Measurements from ENCODE around the gene S100B.
"Not testable (repeated sequence)": the region's sequence is repeated elsewhere in the genome, so short reads cannot be mapped to it uniquely, and the experiment has no call there.

S100B gene

GRCh38 chr21:46630915-46631314, 26.0 kb upstream of the S100B start:
- peaks cover 0 to 10% (median 7%) of the 10 kb centered on the region in 5 donors for H3K4me1 ChIP-seq (ENCODE audit: control insufficient read depth in 5 of 5, insufficient read depth in 5 of 5, low read length in 5 of 5)
- not testable (repeated sequence) for H3K27me3 ChIP-seq (ENCODE audit: control insufficient read depth in 5 of 5, insufficient read depth in 4 of 5, low read length in 5 of 5); H3K36me3 ChIP-seq (ENCODE audit: control insufficient read depth in 5 of 5, insufficient read depth in 5 of 5, low read length in 5 of 5); H3K27ac ChIP-seq (ENCODE audit: low read depth, low read length); H3K4me3 ChIP-seq (ENCODE audit: low read depth in 1 of 5, low read length in 5 of 5); H3K9ac ChIP-seq (ENCODE audit: low read length in 5 of 5)
- peaks cover 5 to 15% (median 8%) of the 10 kb centered on the region in 5 donors for H3K9me3 ChIP-seq (ENCODE audit: control insufficient read depth in 5 of 5, low read length in 5 of 5)

- Histone ChIP-seq H3K9me3 (ENCODE audit: control insufficient read depth in 5 of 5, low read length in 5 of 5) (peaks cover 10 to 24% (median 18%) of the 10 kb centered on the region in 5 donors), H3K27me3 (ENCODE audit: control insufficient read depth in 5 of 5, insufficient read depth in 4 of 5, low read length in 5 of 5) (peaks cover 0 to 7% (median 6%) of the 10 kb centered on the region in 5 donors), H3K27ac (ENCODE audit: low read depth, low read length) (no peak overlapping the region), H3K36me3 (ENCODE audit: control insufficient read depth in 5 of 5, insufficient read depth in 5 of 5, low read length in 5 of 5) (no peaks in the 10 kb centered on the region), H3K9ac (ENCODE audit: low read length in 5 of 5) (no peak overlapping the region), H3K4me1 (ENCODE audit: control insufficient read depth in 5 of 5, insufficient read depth in 5 of 5, low read length in 5 of 5) (no peaks in the 10 kb centered on the region), H3K4me3 (ENCODE audit: low read depth in 1 of 5, low read length in 5 of 5) (no peak overlapping the region)
Measured at GRCh38 chr21:46628868-46629267, 24.0 kb upstream of the S100B start.

GRCh38 chr21:46627726-46628125, 22.8 kb upstream of the S100B start:
- Histone ChIP-seq H3K9ac (ENCODE audit: low read length in 5 of 5) (no peak overlapping the region), H3K27ac (ENCODE audit: low read depth, low read length) (no peak overlapping the region)

GRCh38 chr21:46626975-46627501, 22.2 kb upstream of the S100B start:
- H3K9me3 ChIP-seq (ENCODE audit: control insufficient read depth in 5 of 5, low read length in 5 of 5), result peaks cover 10 to 24% (median 18%) of the 10 kb centered on the region in 5 donors
- no peaks in the 10 kb centered on the region for H3K36me3 ChIP-seq (ENCODE audit: control insufficient read depth in 5 of 5, insufficient read depth in 5 of 5, low read length in 5 of 5)
- no peaks in the 10 kb centered on the region for H3K4me1 ChIP-seq (ENCODE audit: control insufficient read depth in 5 of 5, insufficient read depth in 5 of 5, low read length in 5 of 5)
- no peak overlapping the region for H3K27ac ChIP-seq (ENCODE audit: low read depth, low read length)
- peaks cover 0 to 7% (median 6%) of the 10 kb centered on the region in 5 donors for H3K27me3 ChIP-seq (ENCODE audit: control insufficient read depth in 5 of 5, insufficient read depth in 4 of 5, low read length in 5 of 5)
- no peak overlapping the region for H3K9ac ChIP-seq (ENCODE audit: low read length in 5 of 5)
- peak overlapping the region in 1 of 5 donors; percentile 12 for H3K4me3 ChIP-seq (ENCODE audit: low read depth in 1 of 5, low read length in 5 of 5)

More at GRCh38 chr21:46627726-46628125, 22.8 kb upstream of the S100B start:
- no peaks in the 10 kb centered on the region for H3K36me3 ChIP-seq (ENCODE audit: control insufficient read depth in 5 of 5, insufficient read depth in 5 of 5, low read length in 5 of 5)
- H3K9me3 ChIP-seq (ENCODE audit: control insufficient read depth in 5 of 5, low read length in 5 of 5), result peaks cover 10 to 24% (median 18%) of the 10 kb centered on the region in 5 donors
- peaks cover 0 to 7% (median 6%) of the 10 kb centered on the region in 5 donors for H3K27me3 ChIP-seq (ENCODE audit: control insufficient read depth in 5 of 5, insufficient read depth in 4 of 5, low read length in 5 of 5)
- no peak overlapping the region for H3K4me3 ChIP-seq (ENCODE audit: low read depth in 1 of 5, low read length in 5 of 5)
- no peaks in the 10 kb centered on the region for H3K4me1 ChIP-seq (ENCODE audit: control insufficient read depth in 5 of 5, insufficient read depth in 5 of 5, low read length in 5 of 5)

GRCh38 chr21:46626536-46626935, 21.7 kb upstream of the S100B start:
- Histone ChIP-seq H3K27ac (ENCODE audit: low read depth, low read length) (no peak overlapping the region), H3K27me3 (ENCODE audit: control insufficient read depth in 5 of 5, insufficient read depth in 4 of 5, low read length in 5 of 5) (peaks cover 0 to 7% (median 6%) of the 10 kb centered on the region in 5 donors), H3K36me3 (ENCODE audit: control insufficient read depth in 5 of 5, insufficient read depth in 5 of 5, low read length in 5 of 5) (no peaks in the 10 kb centered on the region), H3K9me3 (ENCODE audit: control insufficient read depth in 5 of 5, low read length in 5 of 5) (peaks cover 10 to 24% (median 18%) of the 10 kb centered on the region in 5 donors), H3K4me3 (ENCODE audit: low read depth in 1 of 5, low read length in 5 of 5) (peak overlapping the region in 1 of 5 donors; percentile 12), H3K9ac (ENCODE audit: low read length in 5 of 5) (no peak overlapping the region), H3K4me1 (ENCODE audit: control insufficient read depth in 5 of 5, insufficient read depth in 5 of 5, low read length in 5 of 5) (peaks cover 0 to 3% (median 1%) of the 10 kb centered on the region in 5 donors)

- Histone ChIP-seq H3K9ac (ENCODE audit: low read length in 5 of 5) (no peak overlapping the region), H3K4me3 (ENCODE audit: low read depth in 1 of 5, low read length in 5 of 5) (no peak overlapping the region), H3K27ac (ENCODE audit: low read depth, low read length) (no peak overlapping the region), H3K27me3 (ENCODE audit: control insufficient read depth in 5 of 5, insufficient read depth in 4 of 5, low read length in 5 of 5) (peaks cover 0 to 10% (median 7%) of the 10 kb centered on the region in 5 donors), H3K9me3 (ENCODE audit: control insufficient read depth in 5 of 5, low read length in 5 of 5) (peaks cover 10 to 24% (median 18%) of the 10 kb centered on the region in 5 donors), H3K4me1 (ENCODE audit: control insufficient read depth in 5 of 5, insufficient read depth in 5 of 5, low read length in 5 of 5) (peaks cover 0 to 9% (median 4%) of the 10 kb centered on the region in 5 donors), H3K36me3 (ENCODE audit: control insufficient read depth in 5 of 5, insufficient read depth in 5 of 5, low read length in 5 of 5) (no peaks in the 10 kb centered on the region)
Measured at GRCh38 chr21:46625759-46626158, 20.9 kb upstream of the S100B start.

- peaks cover 10 to 24% (median 18%) of the 10 kb centered on the region in 5 donors for H3K9me3 ChIP-seq (ENCODE audit: control insufficient read depth in 5 of 5, low read length in 5 of 5)
- no peak overlapping the region for H3K27ac ChIP-seq (ENCODE audit: low read depth, low read length)
- no peaks in the 10 kb centered on the region for H3K36me3 ChIP-seq (ENCODE audit: control insufficient read depth in 5 of 5, insufficient read depth in 5 of 5, low read length in 5 of 5)
- H3K27me3 ChIP-seq (ENCODE audit: control insufficient read depth in 5 of 5, insufficient read depth in 4 of 5, low read length in 5 of 5), result peaks cover 0 to 15% (median 7%) of the 10 kb centered on the region in 5 donors
- H3K4me3 ChIP-seq (ENCODE audit: low read depth in 1 of 5, low read length in 5 of 5), result no peak overlapping the region
- peaks cover 0 to 9% (median 4%) of the 10 kb centered on the region in 5 donors for H3K4me1 ChIP-seq (ENCODE audit: control insufficient read depth in 5 of 5, insufficient read depth in 5 of 5, low read length in 5 of 5)
- no peak overlapping the region for H3K9ac ChIP-seq (ENCODE audit: low read length in 5 of 5)
Measured at GRCh38 chr21:46624050-46624449, 19.2 kb upstream of the S100B start.

- Histone ChIP-seq H3K27me3 (ENCODE audit: control insufficient read depth in 5 of 5, insufficient read depth in 4 of 5, low read length in 5 of 5) (peaks cover 0 to 9% (median 2%) of the 10 kb centered on the region in 5 donors), H3K4me1 (ENCODE audit: control insufficient read depth in 5 of 5, insufficient read depth in 5 of 5, low read length in 5 of 5) (peaks cover 0 to 9% (median 4%) of the 10 kb centered on the region in 5 donors), H3K9me3 (ENCODE audit: control insufficient read depth in 5 of 5, low read length in 5 of 5) (peaks cover 10 to 19% (median 18%) of the 10 kb centered on the region in 5 donors), H3K36me3 (ENCODE audit: control insufficient read depth in 5 of 5, insufficient read depth in 5 of 5, low read length in 5 of 5) (no peaks in the 10 kb centered on the region), H3K9ac (ENCODE audit: low read length in 5 of 5) (no peak overlapping the region), H3K27ac (ENCODE audit: low read depth, low read length) (no peak overlapping the region), H3K4me3 (ENCODE audit: low read depth in 1 of 5, low read length in 5 of 5) (no peak overlapping the region)
Measured at GRCh38 chr21:46622226-46622625, 17.3 kb upstream of the S100B start.

GRCh38 chr21:46621457-46622182, 16.7 kb upstream of the S100B start:
- Histone ChIP-seq H3K27me3 (ENCODE audit: control insufficient read depth in 5 of 5, insufficient read depth in 4 of 5, low read length in 5 of 5) (peaks cover 0 to 9% (median 2%) of the 10 kb centered on the region in 5 donors), H3K9ac (ENCODE audit: low read length in 5 of 5) (no peak overlapping the region), H3K4me1 (ENCODE audit: control insufficient read depth in 5 of 5, insufficient read depth in 5 of 5, low read length in 5 of 5) (peaks cover 0 to 9% (median 4%) of the 10 kb centered on the region in 5 donors), H3K4me3 (ENCODE audit: low read depth in 1 of 5, low read length in 5 of 5) (no peak overlapping the region), H3K27ac (ENCODE audit: low read depth, low read length) (no peak overlapping the region), H3K9me3 (ENCODE audit: control insufficient read depth in 5 of 5, low read length in 5 of 5) (peaks cover 9 to 16% (median 15%) of the 10 kb centered on the region in 5 donors), H3K36me3 (ENCODE audit: control insufficient read depth in 5 of 5, insufficient read depth in 5 of 5, low read length in 5 of 5) (no peaks in the 10 kb centered on the region)

- Histone ChIP-seq H3K9ac (ENCODE audit: low read length in 5 of 5) (no peak overlapping the region), H3K9me3 (ENCODE audit: control insufficient read depth in 5 of 5, low read length in 5 of 5) (peaks cover 5 to 12% (median 8%) of the 10 kb centered on the region in 5 donors)
Measured at GRCh38 chr21:46620846-46621245, 16.0 kb upstream of the S100B start.

More at GRCh38 chr21:46620846-46621245, 16.0 kb upstream of the S100B start:
- no peaks in the 10 kb centered on the region for H3K36me3 ChIP-seq (ENCODE audit: control insufficient read depth in 5 of 5, insufficient read depth in 5 of 5, low read length in 5 of 5)
- H3K27me3 ChIP-seq (ENCODE audit: control insufficient read depth in 5 of 5, insufficient read depth in 4 of 5, low read length in 5 of 5), result peaks cover 0 to 9% (median 2%) of the 10 kb centered on the region in 5 donors
- no peak overlapping the region for H3K27ac ChIP-seq (ENCODE audit: low read depth, low read length)
- no peak overlapping the region for H3K4me3 ChIP-seq (ENCODE audit: low read depth in 1 of 5, low read length in 5 of 5)
- H3K4me1 ChIP-seq (ENCODE audit: control insufficient read depth in 5 of 5, insufficient read depth in 5 of 5, low read length in 5 of 5), result peaks cover 0 to 9% (median 4%) of the 10 kb centered on the region in 5 donors
